ENCODE results near the gene NQO1.

NQO1 gene

DNA sequence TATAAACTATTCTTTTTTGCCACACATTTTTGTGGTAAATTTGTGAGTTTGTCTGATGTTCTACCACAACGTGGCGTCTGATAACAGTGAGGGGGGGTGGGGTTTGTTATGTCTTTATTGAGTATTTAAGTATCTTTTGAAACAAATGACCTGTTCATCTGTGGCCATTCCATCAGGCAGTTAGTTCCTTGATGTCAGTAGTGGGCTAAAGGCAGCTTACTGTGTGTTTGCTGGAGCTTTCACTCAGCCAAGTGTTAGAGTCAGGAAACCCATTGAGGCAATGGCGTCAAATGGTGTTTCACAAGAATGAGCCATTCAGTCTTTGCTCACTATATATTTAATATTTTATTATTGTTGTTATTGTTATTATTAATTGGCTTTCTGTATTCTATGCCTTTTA lies 28.0 kb downstream of the NQO1 start:
- peaks cover 5% of the 10 kb centered on the region for H3K79me2 ChIP-seq
- no peaks in the 10 kb centered on the region for H3K4me1 ChIP-seq
- no peaks in the 10 kb centered on the region for H3K9me3 ChIP-seq (ENCODE audit: control insufficient read depth, low read length)
- H3K36me3 ChIP-seq (ENCODE audit: control insufficient read depth, insufficient read depth, low read length) = no peaks in the 10 kb centered on the region
- TF ChIP-seq, protein P1, sequence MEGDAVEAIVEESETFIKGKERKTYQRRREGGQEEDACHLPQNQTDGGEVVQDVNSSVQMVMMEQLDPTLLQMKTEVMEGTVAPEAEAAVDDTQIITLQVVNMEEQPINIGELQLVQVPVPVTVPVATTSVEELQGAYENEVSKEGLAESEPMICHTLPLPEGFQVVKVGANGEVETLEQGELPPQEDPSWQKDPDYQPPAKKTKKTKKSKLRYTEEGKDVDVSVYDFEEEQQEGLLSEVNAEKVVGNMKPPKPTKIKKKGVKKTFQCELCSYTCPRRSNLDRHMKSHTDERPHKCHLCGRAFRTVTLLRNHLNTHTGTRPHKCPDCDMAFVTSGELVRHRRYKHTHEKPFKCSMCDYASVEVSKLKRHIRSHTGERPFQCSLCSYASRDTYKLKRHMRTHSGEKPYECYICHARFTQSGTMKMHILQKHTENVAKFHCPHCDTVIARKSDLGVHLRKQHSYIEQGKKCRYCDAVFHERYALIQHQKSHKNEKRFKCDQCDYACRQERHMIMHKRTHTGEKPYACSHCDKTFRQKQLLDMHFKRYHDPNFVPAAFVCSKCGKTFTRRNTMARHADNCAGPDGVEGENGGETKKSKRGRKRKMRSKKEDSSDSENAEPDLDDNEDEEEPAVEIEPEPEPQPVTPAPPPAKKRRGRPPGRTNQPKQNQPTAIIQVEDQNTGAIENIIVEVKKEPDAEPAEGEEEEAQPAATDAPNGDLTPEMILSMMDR (IDR thresholded peaks at IDR 0.05) = no peak
- H2AFZ ChIP-seq = no peak overlapping the region
- H3K4me2 ChIP-seq (ENCODE audit: low read length) = no peak overlapping the region
- no peak overlapping the region for H3K27ac ChIP-seq
- H3K9ac ChIP-seq = no peak overlapping the region
- H3K27me3 ChIP-seq (ENCODE audit: control insufficient read depth, insufficient read depth, low read length) = no peaks in the 10 kb centered on the region
- no peak overlapping the region for H3K4me3 ChIP-seq (ENCODE audit: low read depth, low read length)

DNA sequence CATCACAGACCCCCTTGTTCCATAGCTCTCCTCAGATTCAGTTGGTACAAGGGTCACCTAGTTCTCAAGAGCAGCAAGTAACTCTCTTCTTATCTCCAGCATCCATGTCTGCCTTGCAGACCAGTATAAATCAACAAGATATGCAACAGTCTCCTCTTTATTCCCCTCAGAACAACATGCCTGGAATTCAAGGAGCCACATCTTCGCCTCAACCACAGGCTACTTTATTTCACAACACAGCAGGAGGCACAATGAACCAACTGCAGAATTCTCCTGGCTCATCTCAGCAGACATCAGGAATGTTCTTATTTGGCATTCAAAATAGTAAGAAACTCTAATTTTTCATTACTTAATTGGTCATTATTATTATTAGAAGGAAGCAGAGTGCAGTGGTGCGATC lies 32.4 kb downstream of the NQO1 start:
- Histone ChIP-seq H3K27me3 (ENCODE audit: control insufficient read depth, insufficient read depth, low read length) (no peaks in the 10 kb centered on the region), H3K79me2 (peaks cover 2% of the 10 kb centered on the region), H3K36me3 (ENCODE audit: control insufficient read depth, insufficient read depth, low read length) (no peaks in the 10 kb centered on the region), H3K9ac (no peak overlapping the region), H3K4me2 (ENCODE audit: low read length) (no peak overlapping the region), H3K4me3 (ENCODE audit: low read depth, low read length) (no peak overlapping the region), H3K27ac (no peak overlapping the region), H3K9me3 (ENCODE audit: control insufficient read depth, low read length) (no peaks in the 10 kb centered on the region), H3K4me1 (no peaks in the 10 kb centered on the region), H2AFZ (no peak overlapping the region)
- TF ChIP-seq, protein P1 (IDR thresholded peaks at IDR 0.05) = no peak

DNA sequence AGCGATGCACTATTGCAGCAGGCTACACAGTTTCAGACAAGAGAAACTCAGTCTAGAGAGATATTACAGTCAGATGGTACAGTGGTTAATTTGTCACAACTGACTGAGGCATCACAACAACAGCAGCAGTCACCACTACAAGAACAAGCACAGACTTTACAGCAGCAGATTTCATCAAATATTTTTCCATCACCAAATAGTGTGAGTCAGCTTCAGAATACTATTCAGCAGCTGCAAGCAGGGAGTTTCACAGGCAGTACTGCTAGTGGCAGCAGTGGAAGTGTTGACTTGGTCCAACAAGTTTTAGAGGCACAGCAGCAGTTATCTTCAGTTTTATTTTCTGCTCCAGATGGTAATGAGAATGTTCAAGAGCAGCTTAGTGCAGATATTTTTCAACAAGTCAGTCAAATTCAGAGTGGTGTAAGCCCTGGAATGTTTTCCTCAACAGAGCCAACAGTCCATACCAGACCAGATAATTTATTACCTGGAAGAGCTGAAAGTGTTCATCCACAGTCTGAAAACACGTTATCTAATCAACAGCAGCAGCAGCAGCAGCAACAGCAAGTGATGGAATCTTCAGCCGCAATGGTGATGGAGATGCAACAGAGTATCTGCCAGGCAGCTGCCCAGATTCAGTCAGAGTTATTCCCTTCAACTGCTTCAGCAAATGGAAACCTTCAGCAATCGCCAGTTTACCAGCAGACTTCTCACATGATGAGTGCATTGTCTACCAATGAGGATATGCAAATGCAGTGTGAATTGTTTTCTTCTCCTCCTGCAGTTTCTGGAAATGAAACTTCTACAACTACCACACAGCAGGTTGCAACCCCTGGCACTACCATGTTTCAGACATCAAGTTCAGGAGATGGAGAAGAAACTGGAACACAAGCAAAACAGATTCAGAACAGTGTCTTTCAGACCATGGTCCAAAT lies 34.1 kb downstream of the NQO1 start:
- Histone ChIP-seq H3K27ac (no peak overlapping the region), H3K9me3 (ENCODE audit: control insufficient read depth, low read length) (no peaks in the 10 kb centered on the region), H3K27me3 (ENCODE audit: control insufficient read depth, insufficient read depth, low read length) (no peaks in the 10 kb centered on the region), H2AFZ (no peak overlapping the region), H3K9ac (no peak overlapping the region), H3K4me3 (ENCODE audit: low read depth, low read length) (no peak overlapping the region), H3K4me1 (no peaks in the 10 kb centered on the region), H3K79me2 (no peaks in the 10 kb centered on the region), H3K36me3 (ENCODE audit: control insufficient read depth, insufficient read depth, low read length) (no peaks in the 10 kb centered on the region), H3K4me2 (ENCODE audit: low read length) (no peak overlapping the region)
- TF ChIP-seq, protein P1 (IDR thresholded peaks at IDR 0.05) = no peak

DNA sequence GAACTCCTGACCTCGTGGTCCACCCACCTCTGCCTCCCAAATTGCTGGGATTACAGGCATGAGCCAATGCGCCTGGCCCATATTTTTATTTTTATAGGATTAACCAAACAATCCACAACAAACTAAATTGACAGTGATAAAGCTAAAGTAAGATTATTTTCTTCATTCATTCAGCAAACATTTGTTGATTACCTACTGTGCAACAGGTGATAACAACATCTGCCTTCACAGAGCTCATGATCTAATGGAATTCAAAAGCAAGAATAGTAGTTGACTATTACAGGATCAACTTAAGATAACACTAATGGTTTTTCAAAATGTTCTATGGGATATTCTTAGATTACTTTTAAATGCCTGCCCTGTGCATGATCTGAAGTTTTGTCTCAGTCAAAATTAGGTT lies 37.8 kb downstream of the NQO1 start:
- H3K36me3 ChIP-seq (ENCODE audit: control insufficient read depth, insufficient read depth, low read length) = no peaks in the 10 kb centered on the region
- no peak overlapping the region for H2AFZ ChIP-seq
- H3K4me1 ChIP-seq = no peaks in the 10 kb centered on the region
- H3K27me3 ChIP-seq (ENCODE audit: control insufficient read depth, insufficient read depth, low read length) = no peaks in the 10 kb centered on the region
- H3K27ac ChIP-seq = no peak overlapping the region
- H3K9ac ChIP-seq = no peak overlapping the region
- TF ChIP-seq, protein P1 (IDR thresholded peaks at IDR 0.05) = no peak
- H3K4me3 ChIP-seq (ENCODE audit: low read depth, low read length) = no peak overlapping the region
- no peaks in the 10 kb centered on the region for H3K9me3 ChIP-seq (ENCODE audit: control insufficient read depth, low read length)
- H3K79me2 ChIP-seq = no peaks in the 10 kb centered on the region
- H3K4me2 ChIP-seq (ENCODE audit: low read length) = no peak overlapping the region

DNA sequence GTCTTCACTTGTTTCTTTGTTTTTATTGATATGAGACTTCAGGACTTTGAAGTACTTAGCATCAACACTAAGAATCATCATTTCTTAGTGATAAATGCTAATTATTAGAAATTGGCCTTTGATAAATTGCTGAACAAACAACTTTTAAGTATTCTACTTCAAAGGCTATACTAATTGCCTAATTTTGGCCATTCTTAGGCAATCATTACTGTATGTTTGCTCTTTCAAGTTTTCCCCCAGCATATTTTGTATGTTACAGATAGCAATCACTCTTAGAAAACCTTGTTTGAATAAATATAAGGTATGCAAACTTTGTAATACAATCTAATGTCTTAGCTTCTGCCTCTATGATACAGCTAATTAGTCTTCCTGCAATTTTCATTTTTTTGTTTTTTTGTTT lies 46.0 kb downstream of the NQO1 start:
- Histone ChIP-seq H3K9ac (no peak overlapping the region), H2AFZ (no peak overlapping the region), H3K4me2 (ENCODE audit: low read length) (no peak overlapping the region), H3K4me3 (ENCODE audit: low read depth, low read length) (no peak overlapping the region), H3K27ac (no peak overlapping the region), H3K36me3 (ENCODE audit: control insufficient read depth, insufficient read depth, low read length) (no peaks in the 10 kb centered on the region), H3K79me2 (peaks cover 4% of the 10 kb centered on the region), H3K4me1 (no peaks in the 10 kb centered on the region), H3K9me3 (ENCODE audit: control insufficient read depth, low read length) (no peaks in the 10 kb centered on the region), H3K27me3 (ENCODE audit: control insufficient read depth, insufficient read depth, low read length) (no peaks in the 10 kb centered on the region)
- TF ChIP-seq, protein P1 (IDR thresholded peaks at IDR 0.05) = no peak

Data from parathyroid adenoma (tissue), 2 donors.